ENCODE measurements around the gene SPHK1.

The SPHK1 gene

DNA sequence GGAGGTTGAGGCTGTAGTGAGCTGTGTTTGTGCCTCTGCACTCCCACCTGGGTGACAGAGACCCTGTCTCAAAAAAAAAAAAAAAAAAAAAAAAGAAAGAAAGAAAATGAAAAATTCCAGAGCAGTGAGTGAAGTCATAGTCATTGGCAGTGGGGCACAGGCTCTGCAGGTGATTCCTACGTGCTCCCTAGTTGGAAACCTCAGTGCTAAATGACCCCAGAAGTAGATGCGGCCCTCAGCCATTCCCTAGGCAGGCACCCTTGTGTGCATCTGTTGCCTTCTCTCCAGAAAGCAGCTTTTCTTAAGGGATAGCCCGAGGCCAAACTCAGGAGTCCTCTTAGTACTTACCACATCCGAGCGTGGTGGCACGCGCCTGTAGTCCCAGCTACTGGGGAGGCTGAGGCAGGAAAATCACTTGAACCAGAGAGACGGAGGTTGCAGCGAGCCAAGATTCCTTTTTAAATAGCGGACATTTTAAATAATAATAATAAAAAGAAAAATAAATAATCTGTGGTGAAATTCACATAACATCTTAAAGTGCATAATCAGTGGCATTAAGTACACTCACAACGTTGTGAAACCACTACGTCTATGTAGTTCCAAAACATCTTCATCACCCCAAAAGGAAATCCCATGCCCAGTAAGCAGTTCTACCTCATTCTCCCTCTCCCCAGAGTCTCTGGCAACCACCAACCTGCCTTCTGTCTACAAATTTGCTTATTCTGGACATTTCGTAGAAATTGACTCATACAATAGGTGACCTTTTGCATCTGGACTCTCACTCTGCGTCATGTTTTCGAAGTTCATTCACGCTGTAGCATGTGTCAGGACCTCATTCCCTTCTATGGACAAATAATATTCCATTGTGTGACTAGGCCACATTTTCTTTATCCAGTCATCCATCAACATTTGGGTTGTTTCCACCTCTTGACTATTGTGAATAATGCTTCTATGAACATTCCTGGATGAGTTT lies 12.5 kb upstream of the SPHK1 start:
- TF ChIP-seq ZFX (IDR thresholded peaks at IDR 0.05; ENCODE audit: borderline replicate concordance): no peak
- TF ChIP-seq, protein P1, sequence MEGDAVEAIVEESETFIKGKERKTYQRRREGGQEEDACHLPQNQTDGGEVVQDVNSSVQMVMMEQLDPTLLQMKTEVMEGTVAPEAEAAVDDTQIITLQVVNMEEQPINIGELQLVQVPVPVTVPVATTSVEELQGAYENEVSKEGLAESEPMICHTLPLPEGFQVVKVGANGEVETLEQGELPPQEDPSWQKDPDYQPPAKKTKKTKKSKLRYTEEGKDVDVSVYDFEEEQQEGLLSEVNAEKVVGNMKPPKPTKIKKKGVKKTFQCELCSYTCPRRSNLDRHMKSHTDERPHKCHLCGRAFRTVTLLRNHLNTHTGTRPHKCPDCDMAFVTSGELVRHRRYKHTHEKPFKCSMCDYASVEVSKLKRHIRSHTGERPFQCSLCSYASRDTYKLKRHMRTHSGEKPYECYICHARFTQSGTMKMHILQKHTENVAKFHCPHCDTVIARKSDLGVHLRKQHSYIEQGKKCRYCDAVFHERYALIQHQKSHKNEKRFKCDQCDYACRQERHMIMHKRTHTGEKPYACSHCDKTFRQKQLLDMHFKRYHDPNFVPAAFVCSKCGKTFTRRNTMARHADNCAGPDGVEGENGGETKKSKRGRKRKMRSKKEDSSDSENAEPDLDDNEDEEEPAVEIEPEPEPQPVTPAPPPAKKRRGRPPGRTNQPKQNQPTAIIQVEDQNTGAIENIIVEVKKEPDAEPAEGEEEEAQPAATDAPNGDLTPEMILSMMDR (IDR thresholded peaks at IDR 0.05): no peak
- no peak overlapping the region for H3K27ac ChIP-seq

DNA sequence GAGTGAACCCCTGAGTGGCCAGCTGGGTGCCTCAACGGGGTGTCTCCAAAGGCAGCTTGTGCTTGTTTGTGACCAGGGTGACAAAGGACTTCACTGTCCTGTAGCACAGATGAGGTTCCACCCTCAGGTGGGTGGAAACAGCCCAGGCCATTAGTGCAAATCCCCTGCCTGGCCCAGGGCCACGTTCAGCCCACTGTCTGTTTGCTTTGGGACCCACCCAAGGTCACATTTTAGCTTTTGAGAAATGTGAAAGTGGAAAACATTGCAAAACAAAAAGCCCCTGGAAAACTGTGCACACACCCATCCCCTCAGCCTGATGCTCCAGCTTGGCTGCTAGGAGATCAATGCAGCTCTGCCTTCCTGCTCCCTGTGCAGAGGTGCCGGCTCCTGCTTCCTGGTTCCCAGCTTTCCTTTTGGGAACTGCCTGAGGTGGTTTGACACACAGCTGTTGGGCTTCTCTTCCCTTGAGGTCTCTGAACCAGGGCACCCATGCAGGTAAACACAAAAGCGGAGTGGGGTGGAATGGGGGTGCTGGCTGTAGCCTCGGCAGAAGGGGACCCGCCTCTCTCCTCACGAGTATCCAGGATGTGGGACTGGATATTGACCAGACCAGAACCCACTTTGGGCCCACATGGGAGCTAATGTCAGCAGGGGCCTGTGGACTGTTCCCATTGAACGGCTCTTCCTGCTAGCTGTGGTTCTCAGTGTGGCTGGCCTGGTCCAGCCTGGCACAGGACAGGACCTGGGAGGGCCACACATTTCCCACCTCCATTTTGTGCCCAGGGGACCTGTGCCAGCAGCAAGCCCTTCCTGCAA lies 7.9 kb upstream of the SPHK1 start:
- no peak for TF ChIP-seq ZFX (IDR thresholded peaks at IDR 0.05; ENCODE audit: borderline replicate concordance)
- TF ChIP-seq, protein P1 (IDR thresholded peaks at IDR 0.05): no peak
- no peak overlapping the region for H3K27ac ChIP-seq

DNA sequence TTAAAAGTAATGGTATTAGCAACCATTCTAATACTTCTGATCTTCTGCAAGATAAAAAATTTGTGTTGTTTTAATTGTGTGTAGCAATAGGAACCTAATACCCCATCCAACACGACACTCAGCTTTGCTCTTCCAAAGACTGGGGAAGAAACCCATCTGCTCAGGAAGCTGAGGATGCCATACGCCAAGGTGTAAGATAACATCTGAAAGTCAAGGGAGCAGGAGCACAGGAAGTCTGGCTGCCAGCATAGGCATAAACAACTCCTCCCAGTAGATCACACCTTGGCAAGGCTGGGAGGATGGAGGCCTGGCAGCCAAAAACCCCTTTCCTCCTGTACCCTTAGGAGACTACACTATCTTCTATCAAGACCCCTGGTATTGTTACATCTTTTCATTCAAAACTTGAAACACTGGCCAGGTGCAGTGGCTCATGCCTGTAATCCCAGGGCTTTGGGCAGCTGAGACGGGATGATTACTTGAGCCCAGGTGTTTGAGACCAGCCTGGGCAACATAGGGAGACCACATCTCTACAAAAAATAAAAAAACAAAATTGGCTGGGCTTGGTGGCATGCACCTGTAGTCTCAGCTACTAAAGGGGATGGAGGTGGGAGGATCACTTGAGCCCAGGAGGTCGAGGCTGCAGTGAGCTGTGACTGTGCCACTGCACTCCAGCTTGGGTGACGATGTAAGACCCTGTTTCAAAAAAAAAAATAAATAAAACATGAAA lies 5.7 kb upstream of the SPHK1 start:
- H3K27ac ChIP-seq: no peak overlapping the region
- TF ChIP-seq, protein P1 (IDR thresholded peaks at IDR 0.05): no peak
- TF ChIP-seq ZFX (IDR thresholded peaks at IDR 0.05; ENCODE audit: borderline replicate concordance): no peak

DNA sequence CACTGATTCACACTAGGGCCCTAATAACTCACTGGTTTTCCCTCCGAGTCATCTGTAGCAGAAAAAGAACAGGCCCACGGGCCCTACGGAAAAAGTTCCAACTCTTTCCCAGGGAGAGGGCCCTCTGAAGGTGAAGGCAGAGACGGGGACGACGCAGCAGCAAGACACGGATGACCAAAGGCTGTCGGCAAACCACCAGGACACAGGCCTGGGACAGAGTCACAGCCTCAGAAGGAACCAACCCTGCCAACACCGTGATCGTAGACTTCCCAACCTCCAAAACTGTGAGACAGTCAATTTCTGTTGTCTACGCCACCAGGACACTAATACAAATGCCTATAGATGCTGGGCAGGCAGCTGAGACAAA lies 5.2 kb upstream of the SPHK1 start:
- H3K27ac ChIP-seq: no peak overlapping the region
- TF ChIP-seq, protein P1 (IDR thresholded peaks at IDR 0.05): no peak
- no peak for TF ChIP-seq ZFX (IDR thresholded peaks at IDR 0.05; ENCODE audit: borderline replicate concordance)

DNA sequence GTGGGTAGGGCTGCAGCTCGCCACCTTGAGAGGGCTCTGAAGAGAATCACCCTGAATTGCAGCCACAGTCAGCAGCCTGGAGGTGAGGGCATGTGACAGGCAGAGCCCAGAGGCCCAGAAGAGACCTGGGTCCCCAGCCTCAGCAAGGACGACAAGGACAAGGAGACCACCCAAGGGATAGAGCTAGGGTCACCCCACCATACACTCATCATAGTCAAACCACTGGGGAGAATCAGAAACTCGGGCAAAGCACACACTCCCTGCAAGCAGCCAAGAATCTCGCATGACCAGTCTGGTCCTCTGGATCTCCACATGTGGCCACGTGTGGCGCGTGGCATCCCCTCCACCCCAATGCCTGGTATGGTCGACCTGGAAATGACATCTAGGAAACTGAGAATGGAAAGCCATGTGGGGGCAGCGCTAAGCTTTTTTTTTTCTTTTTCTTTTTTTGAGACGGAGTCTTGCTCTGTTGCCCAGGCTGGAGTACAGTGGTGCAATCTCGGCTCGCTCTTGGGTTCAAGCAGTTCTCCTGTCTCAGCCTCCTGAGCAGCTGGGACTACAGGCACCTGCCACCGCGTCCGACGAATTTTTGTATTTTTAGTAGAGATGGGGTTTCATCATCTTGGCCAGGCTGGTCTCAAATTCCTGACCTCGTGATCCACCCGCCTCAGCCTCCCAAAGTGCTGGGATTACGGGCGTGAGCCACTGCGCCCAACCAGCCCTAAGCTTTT lies 4.6 kb upstream of the SPHK1 start:
- TF ChIP-seq ZFX (IDR thresholded peaks at IDR 0.05; ENCODE audit: borderline replicate concordance): no peak
- TF ChIP-seq, protein P1 (IDR thresholded peaks at IDR 0.05): no peak

DNA sequence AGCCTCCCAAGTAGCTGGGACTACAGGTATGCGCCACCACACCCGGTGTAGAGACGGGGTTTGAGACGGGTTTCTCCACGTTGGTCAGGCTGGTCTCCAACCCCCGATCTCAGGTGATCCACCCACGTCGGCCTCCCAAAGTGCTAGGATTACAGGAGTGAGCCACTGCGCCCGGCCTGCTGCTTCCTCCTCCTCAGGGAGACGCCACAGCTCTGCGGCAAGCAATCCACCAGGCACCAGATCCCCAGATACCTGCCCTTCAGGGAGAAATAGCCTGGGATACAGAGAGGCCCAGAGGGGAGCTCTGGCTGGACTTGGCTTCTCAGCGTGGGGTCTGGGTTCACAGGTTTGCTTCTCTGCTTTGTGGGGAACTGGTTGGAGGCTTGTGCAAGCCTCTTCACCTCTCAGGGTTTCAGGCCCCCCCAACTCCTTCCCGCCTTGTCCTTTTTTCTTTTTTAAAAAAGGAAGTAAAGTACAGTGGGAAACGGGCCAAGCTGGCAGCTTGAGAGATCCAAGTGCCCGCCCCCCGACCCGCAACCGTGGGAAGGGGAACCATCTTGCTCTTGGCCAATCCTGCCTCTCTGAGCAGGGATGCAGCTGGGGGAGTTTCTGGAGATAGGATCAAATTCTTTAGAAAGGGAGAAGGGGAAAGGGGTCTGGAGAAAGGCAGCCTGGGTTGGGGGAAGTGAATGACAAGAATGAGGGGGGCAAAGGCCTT lies 2.6 kb upstream of the SPHK1 start:
- no peak overlapping the region for H3K27ac ChIP-seq
- TF ChIP-seq ZFX (IDR thresholded peaks at IDR 0.05; ENCODE audit: borderline replicate concordance): no peak
- TF ChIP-seq, protein P1 (IDR thresholded peaks at IDR 0.05): no peak

More for the DNA sequence above, 4.6 kb upstream of the SPHK1 start:
- no peak overlapping the region for H3K27ac ChIP-seq

Measured in 22Rv1 (cell line).